Activated T-cell treated with anti-CD3 and anti-CD28 coated beads, Interleukin-2, amount 50 U/mL, for 24 hours (primary cell): ENCODE results near the gene ATP10A.
"Not testable (repeated sequence)": the region's sequence is repeated elsewhere in the genome, so short reads cannot be mapped to it uniquely, and the experiment has no call there.

ENCODE experiments used
- DNase-seq: peaks from one replicate; pipeline ENCODE4 v3.0.0-alpha.2; 2020
- H3K27ac Mint-ChIP-seq: 2 replicates; pipeline ENCODE4 v1.8.0; 2020; ENCODE audit warnings: mild to moderate bottlenecking, mixed read lengths
- H3K27me3 Mint-ChIP-seq: 2 replicates; pipeline ENCODE4 v1.8.0; 2020; ENCODE audit warnings: mixed read lengths
- H3K36me3 Mint-ChIP-seq: 2 replicates; pipeline ENCODE4 v1.8.0; 2020; ENCODE audit warnings: low read depth, mixed read lengths
- H3K4me1 Mint-ChIP-seq: 2 replicates; pipeline ENCODE4 v1.8.0; 2020; ENCODE audit warnings: low read depth, mixed read lengths
- H3K4me3 Mint-ChIP-seq: 2 replicates; pipeline ENCODE4 v1.8.0; 2020; ENCODE audit warnings: mild to moderate bottlenecking, moderate library complexity, mixed read lengths
- H3K9me3 Mint-ChIP-seq: 2 replicates; pipeline ENCODE4 v1.8.0; 2020; ENCODE audit warnings: mixed read lengths

Gene ATP10A

DNA sequence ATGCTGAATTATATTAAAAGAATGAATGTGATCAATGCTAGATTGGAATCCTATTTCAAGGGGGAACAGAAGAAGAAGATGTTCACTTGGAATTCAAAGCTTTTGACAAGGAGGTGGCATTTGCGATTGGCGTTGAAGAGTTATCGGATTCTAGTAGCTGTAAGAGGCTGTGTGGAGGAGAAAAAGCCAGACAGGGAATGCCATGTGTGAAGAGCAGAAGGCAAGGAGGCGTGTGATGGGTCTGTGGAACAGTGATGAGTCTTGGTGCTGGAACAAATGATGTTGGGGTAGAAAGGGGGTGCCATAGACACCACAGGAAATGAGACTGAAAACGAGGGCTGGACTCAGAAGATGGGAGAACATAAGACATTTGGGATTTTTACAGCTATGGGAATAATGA is 30.5 kb upstream of the ATP10A start:
- Mint-ChIP-seq H3K27ac (no peak overlapping the region), H3K36me3 (no peaks in the 10 kb centered on the region), H3K4me3 (no peak overlapping the region), H3K4me1 (no peaks in the 10 kb centered on the region), H3K9me3 (no peaks in the 10 kb centered on the region), H3K27me3 (peaks cover 4% of the 10 kb centered on the region)
- DNase-seq, result no peak

DNA sequence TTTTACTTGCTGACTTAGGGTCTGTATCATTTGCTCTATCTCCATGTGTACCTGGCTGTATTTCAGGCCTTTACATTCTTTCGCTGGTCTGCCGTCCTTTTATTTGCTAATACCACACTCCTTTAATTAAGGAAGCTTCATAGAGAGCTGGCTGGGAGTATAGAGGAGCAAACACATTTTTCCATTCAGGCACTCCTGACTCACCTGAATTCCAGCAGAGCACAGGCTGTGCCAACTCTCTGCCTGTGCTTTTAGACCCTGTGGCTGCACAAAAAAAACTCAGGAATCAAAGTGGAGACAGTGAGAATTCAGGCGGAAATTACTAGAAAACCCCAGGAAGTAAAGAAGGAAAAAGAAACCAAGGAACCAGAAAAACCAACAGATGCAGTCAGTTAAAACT is 29.0 kb upstream of the ATP10A start:
- H3K27ac Mint-ChIP-seq, result no peak overlapping the region
- no peaks in the 10 kb centered on the region for H3K9me3 Mint-ChIP-seq
- H3K4me1 Mint-ChIP-seq, result no peaks in the 10 kb centered on the region
- no peak overlapping the region for H3K4me3 Mint-ChIP-seq
- peaks cover 4% of the 10 kb centered on the region for H3K27me3 Mint-ChIP-seq
- no peaks in the 10 kb centered on the region for H3K36me3 Mint-ChIP-seq
- no peak for DNase-seq

DNA sequence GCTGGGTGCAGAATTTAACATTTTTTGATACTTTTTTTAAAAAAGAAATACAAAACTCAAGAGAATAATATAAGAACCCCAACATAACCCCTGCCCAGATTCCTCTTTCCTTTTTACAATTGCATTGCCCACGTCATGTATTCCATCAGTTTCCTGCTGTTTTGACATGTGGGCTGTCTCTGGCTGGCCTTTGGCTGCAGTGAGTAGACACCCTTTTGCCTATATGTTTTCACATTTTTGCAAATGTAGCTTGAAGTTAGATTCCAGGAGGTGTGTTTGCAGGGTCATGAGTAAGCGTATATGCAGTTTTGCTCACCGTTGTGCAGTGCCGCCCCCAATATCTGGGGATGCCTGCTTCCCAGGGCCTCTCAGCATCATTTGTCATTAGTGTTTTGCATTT is 28.0 kb upstream of the ATP10A start:
- Mint-ChIP-seq H3K4me1 (no peaks in the 10 kb centered on the region), H3K36me3 (no peaks in the 10 kb centered on the region), H3K27me3 (peaks cover 4% of the 10 kb centered on the region), H3K9me3 (no peaks in the 10 kb centered on the region), H3K27ac (no peak overlapping the region), H3K4me3 (no peak overlapping the region)
- no peak for DNase-seq

DNA sequence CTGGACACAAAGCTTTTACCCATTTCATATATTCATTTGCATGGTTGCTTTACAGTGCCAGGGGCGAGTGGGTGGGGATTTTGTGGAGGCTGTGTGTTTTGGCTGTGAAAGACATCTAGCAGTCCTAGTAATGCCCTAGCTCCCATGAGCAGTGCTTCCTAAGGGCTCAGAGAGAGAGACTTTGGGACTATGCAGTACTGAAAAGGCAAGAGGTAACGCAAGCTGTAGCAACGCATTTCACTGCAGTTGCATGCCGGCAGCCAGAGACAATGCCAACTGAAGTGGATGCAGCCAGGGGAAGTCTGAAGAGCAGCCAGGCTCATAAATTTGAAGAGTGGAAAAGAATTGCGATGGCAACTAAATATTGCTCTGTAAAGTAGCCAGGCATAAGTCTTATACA is 27.4 kb upstream of the ATP10A start:
- Mint-ChIP-seq H3K9me3 (no peaks in the 10 kb centered on the region), H3K4me1 (no peaks in the 10 kb centered on the region), H3K4me3 (no peak overlapping the region), H3K36me3 (no peaks in the 10 kb centered on the region), H3K27ac (no peak overlapping the region), H3K27me3 (peaks cover 4% of the 10 kb centered on the region)
- DNase-seq, result no peak

DNA sequence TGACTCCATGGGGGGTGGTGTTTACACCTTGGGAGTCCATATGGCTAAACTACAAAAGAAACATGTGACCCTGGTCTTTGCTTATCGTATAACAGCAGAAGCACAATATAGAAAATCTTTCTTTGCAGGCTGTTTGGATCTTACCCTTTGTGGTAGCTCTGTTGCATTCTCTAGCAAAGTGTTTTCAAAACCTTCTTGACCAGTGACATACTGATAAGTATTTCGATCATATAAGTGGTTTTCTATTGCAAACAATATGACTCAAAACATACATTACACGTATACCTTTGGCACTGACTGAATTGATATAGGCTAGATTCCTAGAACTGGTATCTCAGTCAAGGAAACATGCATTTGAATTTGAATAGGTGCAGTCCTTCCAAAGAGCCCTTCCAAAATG is 24.7 kb upstream of the ATP10A start:
- Mint-ChIP-seq H3K27me3 (no peaks in the 10 kb centered on the region), H3K4me1 (no peaks in the 10 kb centered on the region), H3K36me3 (no peaks in the 10 kb centered on the region), H3K27ac (no peak overlapping the region), H3K4me3 (no peak overlapping the region), H3K9me3 (no peaks in the 10 kb centered on the region)
- DNase-seq, result no peak

DNA sequence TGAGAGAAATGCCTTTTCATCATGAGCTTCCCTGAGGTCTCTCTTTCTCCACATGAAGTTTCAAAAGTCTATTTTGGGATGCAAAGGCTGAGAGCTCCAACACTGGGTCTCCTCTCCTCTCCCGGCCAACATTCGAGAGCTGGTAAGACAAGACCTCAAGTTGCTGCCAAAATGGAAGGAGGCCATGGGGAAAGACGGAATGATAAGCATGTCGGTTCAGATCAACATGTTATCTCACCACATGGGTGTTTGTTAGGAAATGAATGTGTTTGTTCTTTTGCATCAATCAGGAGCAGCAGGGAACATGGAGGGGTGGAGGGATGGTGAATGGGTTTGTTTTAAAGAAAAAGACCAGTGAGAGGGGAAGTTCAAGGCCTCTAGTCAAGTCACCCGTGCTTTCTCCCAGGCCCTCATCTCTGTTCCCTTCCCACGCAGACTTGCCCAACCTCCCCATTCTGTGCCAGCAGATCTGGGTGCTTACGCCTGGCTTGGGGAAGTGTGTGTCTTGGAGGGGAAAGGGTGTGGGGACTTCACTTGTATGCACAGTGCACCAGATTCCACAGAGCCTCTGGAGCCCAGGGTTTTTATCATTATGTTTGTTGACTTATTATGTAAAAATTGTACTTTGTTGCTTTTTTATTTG is 23.5 kb upstream of the ATP10A start:
- no peak for DNase-seq
- Mint-ChIP-seq H3K4me1 (no peaks in the 10 kb centered on the region), H3K27me3 (no peaks in the 10 kb centered on the region), H3K4me3 (no peak overlapping the region), H3K36me3 (no peaks in the 10 kb centered on the region), H3K9me3 (no peaks in the 10 kb centered on the region), H3K27ac (no peak overlapping the region)

DNA sequence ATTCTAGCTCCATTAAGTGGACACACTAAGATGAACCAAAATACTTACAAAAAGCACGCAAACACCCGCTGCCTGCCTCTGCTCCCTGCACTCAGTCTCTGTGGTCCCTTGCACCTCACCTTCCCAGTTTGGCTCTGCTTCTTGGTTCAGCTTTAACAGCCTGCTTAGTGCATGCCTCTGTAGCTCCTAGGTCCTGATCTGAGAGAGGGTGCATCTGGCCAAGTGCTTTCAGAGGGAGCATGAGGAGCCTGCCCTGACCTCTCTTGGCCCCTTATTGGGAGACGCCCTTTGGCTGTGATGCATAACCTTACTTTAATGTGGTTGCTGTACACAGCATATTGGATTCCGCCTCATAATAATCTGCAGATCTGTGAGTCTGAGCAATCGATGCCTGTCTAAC is 21.2 kb upstream of the ATP10A start:
- Mint-ChIP-seq H3K9me3 (no peaks in the 10 kb centered on the region), H3K4me1 (no peaks in the 10 kb centered on the region), H3K27ac (no peak overlapping the region), H3K27me3 (no peaks in the 10 kb centered on the region), H3K36me3 (no peaks in the 10 kb centered on the region), H3K4me3 (no peak overlapping the region)
- no peak for DNase-seq

DNA sequence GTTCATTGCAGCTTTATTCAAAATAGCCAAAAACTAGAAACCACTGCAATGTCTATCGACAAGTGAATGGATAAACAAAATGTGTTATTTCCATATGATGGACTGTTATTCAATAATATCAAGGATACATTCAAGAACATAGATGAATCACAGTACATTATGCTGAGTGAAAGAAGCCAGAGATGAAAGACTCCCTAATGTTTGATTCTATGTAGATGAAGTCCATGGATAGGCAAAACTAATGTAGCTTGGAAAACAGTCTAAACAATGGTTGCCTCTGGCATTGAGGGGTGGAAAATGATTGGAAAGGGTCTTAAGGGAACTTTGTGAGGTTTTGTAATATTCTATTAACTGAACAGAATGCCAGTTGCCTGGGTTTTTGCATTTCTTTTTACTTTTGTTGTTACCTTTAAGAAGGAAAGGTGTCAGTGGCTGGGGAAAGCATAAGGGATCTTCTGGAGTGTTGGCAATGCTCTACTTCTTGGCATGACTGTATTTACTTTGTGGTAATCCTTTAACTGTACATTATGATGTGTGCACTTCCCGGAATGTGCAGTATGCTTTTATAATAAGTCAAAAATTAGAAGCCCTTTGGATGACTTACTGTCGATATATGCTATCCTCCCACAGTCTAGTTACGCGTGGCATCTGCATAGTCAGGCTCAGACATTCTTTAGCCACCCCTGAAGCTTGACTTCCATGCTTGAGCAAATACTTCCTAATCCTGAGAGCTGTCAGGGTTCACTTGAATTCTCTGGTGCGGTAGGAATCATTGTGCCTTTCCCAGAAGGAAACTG is 20.5 kb upstream of the ATP10A start:
- Mint-ChIP-seq H3K9me3 (no peaks in the 10 kb centered on the region), H3K4me3 (no peak overlapping the region), H3K36me3 (no peaks in the 10 kb centered on the region), H3K4me1 (no peaks in the 10 kb centered on the region), H3K27ac (no peak overlapping the region), H3K27me3 (no peaks in the 10 kb centered on the region)
- DNase-seq, result no peak

DNA sequence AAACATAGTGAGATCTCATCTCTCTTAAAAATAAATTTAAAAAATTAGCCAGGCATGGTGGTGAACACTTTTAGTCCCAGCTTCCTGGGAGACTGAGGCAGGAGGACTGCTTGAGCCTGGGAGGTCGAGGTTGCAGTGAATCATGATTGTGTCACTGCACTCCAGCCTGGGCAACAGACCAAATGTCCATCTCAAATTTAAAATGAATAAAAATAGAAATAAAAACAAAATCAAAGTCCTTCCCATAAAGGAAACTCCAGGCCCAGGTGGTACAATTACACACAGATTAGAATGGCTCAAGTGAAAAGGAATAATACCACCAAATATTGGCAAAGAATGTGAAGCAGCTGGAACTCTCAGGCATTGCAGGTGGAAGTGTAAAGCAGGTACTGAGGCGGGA is 19.3 kb upstream of the ATP10A start:
- Mint-ChIP-seq H3K9me3 (no peaks in the 10 kb centered on the region), H3K27ac (no peak overlapping the region), H3K4me3 (no peak overlapping the region), H3K36me3 (no peaks in the 10 kb centered on the region), H3K27me3 (no peaks in the 10 kb centered on the region), H3K4me1 (no peaks in the 10 kb centered on the region)
- no peak for DNase-seq

DNA sequence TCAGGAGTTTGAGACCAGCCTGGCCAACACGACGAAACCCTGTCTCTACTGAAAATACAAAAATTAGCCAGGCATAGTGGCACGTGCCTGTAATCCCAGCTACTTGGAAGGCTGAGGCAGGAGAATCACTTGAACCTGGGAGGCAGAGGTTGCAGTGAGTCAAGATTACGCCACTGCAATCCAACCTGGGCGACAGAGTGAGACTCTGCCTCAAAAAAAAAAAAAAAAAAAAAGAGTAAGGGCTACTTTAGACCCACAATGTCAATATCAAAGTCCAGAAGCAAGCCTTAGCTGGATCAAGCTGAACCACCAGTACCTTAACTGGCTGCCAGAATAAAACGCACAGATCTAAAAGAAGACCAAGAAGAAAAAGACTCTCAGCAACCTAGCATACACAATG is 17.8 kb upstream of the ATP10A start:
- DNase-seq, H3K9me3 Mint-ChIP-seq, H3K36me3 Mint-ChIP-seq, H3K27me3 Mint-ChIP-seq, H3K4me1 Mint-ChIP-seq, H3K27ac Mint-ChIP-seq, H3K4me3 Mint-ChIP-seq: not testable (repeated sequence)

DNA sequence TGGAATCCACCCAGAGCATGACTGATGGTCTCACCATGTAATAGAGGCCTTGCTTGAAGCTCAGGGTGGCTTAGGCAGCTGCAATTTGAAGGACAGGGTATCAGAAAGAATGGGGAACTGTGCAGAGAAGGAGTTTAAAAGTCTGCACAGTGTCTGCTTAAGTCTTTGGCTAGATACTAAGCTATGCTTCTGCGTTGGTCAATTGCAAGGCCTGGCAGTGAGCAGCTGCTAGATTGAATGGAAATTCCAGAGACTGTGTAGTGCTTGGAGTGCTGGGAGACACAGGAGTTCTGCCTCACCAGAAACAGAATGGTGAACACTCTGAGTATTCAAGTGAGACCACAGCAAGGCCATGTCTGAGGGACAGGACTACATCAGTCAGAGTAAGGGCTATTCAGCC is 17.3 kb upstream of the ATP10A start:
- no peak for DNase-seq
- Mint-ChIP-seq H3K4me3 (no peak overlapping the region), H3K27me3 (no peaks in the 10 kb centered on the region), H3K36me3 (no peaks in the 10 kb centered on the region), H3K27ac (no peak overlapping the region), H3K4me1 (no peaks in the 10 kb centered on the region), H3K9me3 (no peaks in the 10 kb centered on the region)

DNA sequence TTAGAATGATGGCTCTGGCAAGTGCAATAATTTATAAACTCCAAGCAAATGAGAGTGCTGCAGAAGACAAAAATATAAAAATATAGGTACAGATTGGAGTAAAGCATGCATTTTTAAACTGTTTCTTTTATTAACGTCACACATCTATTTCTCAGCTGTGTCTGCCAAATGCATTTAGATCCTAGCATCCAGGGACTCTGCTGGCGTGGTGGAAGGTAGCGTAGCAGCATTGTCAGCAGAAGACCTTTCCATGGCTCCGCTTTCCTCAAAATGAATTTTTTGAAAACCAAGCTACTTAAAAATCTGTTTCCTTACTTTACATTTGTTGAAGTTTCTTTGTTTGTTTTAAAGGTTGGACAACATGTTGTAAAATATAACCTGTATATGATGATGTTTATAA is 16.3 kb upstream of the ATP10A start:
- H3K4me1 Mint-ChIP-seq, result no peaks in the 10 kb centered on the region
- H3K4me3 Mint-ChIP-seq, result no peak overlapping the region
- no peaks in the 10 kb centered on the region for H3K27me3 Mint-ChIP-seq
- H3K27ac Mint-ChIP-seq, result no peak overlapping the region
- no peaks in the 10 kb centered on the region for H3K36me3 Mint-ChIP-seq
- no peaks in the 10 kb centered on the region for H3K9me3 Mint-ChIP-seq
- DNase-seq, result no peak

DNA sequence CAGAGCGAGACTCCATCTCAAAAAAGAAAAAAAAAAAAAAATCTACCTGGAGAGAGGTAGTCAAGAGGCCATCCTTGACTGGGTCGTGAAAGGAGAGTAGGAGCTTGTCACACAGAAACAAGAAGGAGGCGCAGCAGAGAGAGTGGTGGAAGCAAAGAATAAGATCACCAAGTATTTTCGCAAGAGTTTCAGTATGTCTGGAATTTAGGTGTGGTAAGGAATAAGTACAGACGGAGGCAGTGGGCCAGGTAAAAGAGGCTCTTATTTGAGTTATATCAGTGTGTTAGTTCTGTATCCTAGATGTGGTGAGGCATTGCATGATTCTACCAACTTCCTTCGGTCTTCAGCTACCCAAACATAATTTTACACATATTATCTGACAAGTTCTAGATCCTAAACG is 14.6 kb upstream of the ATP10A start:
- DNase-seq, result no peak
- no peaks in the 10 kb centered on the region for H3K36me3 Mint-ChIP-seq
- no peak overlapping the region for H3K4me3 Mint-ChIP-seq
- H3K27ac Mint-ChIP-seq, result no peak overlapping the region
- H3K9me3 Mint-ChIP-seq, result no peaks in the 10 kb centered on the region
- no peaks in the 10 kb centered on the region for H3K4me1 Mint-ChIP-seq
- H3K27me3 Mint-ChIP-seq, result no peaks in the 10 kb centered on the region

DNA sequence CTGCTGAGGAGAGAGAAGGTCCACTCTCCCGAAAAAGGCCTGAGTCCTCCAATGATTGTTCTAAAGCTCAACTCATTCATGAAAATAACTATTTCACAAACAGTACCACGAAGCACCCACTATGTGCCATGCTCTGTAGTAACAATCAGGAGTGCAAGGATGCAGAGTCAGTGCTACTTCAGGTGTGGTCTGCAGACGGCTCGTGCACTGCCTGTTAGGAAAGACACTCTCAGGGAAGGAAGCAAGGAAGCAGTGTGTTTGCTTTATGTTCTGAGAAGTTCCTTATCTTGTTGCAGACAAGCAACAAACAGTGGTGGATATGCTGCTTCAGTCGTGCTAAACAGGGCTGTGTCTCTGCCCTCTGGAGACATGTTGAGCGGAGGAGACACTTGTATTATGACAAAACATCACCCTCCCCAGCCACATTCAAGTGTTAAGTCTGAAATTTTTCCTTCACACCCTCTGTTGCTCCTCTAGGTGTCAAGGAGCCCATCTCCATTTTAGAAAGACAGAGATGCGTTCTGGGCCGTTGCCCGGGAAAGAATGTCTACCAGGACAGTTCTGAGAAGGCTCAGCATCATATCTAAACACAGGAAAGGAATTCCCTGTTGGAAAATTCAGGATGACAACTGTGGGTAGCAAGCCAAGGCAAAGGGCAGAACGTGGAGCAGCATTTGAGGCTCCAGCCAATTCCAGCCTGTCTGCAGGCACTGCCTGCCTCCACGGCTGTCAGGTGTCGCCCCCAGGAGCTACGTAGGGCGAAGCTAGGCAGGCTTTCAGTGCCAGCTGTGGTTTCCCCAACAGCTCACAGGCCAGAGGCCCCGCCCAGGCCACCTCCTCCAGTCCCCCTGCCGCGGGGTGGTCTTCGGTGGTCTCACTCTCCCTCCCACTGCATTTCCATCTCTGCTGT is 13.4 kb upstream of the ATP10A start:
- H3K36me3 Mint-ChIP-seq, result no peaks in the 10 kb centered on the region
- no peak overlapping the region for H3K27ac Mint-ChIP-seq

DNA sequence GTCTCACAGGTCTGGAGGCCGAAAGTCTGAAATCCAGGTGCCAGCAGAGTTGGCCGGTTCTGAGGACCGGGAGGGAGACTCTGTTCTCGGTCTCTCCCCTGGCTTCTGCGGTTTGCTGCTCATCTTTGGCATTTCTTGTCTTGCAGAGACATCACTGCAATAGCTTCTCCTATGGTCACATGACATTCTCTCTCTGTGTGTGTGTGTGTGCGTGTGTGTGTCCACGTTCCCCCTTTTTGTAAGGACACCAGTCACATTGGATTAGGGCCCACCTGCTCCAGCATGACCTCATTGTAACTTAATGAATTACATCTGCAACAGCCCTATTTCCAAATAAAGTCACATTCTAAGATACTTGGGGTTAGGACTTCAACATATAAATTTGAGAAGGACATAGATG is 12.4 kb upstream of the ATP10A start:
- H3K27ac Mint-ChIP-seq, result no peak overlapping the region
- no peaks in the 10 kb centered on the region for H3K9me3 Mint-ChIP-seq

More for the DNA sequence above, 13.4 kb upstream of the ATP10A start:
- no peaks in the 10 kb centered on the region for H3K4me1 Mint-ChIP-seq
- no peaks in the 10 kb centered on the region for H3K27me3 Mint-ChIP-seq
- no peaks in the 10 kb centered on the region for H3K9me3 Mint-ChIP-seq
- no peak overlapping the region for H3K4me3 Mint-ChIP-seq
- DNase-seq, result no peak

More for the DNA sequence above, 12.4 kb upstream of the ATP10A start:
- Mint-ChIP-seq H3K27me3 (no peaks in the 10 kb centered on the region), H3K4me3 (no peak overlapping the region), H3K4me1 (no peaks in the 10 kb centered on the region), H3K36me3 (no peaks in the 10 kb centered on the region)
- DNase-seq, result no peak
